ENCODE results near the gene MRPS31.
A peak's percentile ranks its signal among the peaks of the same experiment; 100 is the strongest.
"Not testable (repeated sequence)": the region's sequence is repeated elsewhere in the genome, so short reads cannot be mapped to it uniquely, and the experiment has no call there.

MRPS31 gene

DNA sequence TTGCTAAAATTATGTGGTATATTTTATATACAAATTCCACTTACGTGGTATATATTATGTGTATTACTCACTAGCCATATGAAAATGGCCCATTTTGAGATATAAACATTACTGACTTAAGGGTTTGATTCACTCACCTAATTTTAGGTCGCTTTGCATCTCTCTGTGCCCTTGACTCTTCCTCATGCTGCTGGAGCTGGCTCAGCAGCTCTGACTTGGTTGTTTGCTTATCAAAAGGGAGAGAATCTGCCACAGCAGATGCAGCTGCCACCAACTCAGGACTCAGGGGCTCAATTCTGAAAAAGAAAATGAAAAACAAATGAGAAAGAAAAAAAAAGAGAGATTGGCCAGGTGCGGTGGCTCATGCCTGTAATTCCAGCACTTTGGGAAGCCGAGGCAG is 12.2 kb downstream of the MRPS31 start:
- DNase-seq = no peak

DNA sequence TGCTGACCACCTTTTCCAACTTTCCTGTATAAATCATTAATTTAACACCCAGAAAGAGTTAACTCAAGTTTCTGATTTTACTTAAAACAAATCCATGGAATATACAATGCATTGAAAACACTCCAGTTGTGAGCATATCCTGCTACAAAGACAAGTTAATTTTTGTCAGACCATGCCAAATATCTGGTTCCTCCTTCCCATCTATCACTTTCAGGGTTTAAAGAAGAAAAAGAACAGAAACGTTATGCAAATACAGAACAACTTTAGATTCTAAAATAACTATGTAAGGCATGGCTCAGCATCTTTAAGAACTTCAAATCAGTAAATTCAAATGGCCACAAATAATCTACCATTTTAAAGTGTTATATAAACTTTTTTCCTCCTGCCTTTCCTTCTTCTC is 14.9 kb downstream of the MRPS31 start:
- DNase-seq = no peak

DNA sequence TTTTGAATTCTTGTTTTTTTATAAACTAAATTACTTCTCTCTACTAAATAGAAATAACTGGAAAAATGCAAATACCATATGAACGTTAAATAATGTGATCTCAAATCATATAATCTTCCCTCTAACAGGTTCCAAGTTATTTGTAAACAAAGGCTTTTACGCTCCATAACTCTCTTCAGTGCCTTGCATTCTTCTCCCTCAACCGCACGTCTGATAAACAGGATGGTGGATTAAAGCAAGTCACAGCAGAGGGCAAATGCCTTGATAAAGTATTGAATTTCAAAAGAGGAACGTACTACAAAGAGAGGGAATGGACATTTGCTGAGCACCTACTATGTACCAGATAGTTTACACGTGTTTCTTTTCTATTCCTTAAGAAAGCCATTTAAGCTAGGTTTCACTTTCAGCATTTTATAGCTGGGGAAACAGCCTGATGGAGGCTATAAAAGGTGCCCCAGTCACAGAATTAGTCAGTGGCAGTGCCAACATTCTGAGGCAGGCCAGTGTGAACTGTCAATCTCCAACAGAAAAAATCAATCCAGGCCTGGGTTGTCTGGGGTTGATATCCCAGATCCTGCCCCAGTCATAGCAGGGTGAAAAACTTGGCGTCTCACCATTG is 15.8 kb downstream of the MRPS31 start:
- DNase-seq = no peak

DNA sequence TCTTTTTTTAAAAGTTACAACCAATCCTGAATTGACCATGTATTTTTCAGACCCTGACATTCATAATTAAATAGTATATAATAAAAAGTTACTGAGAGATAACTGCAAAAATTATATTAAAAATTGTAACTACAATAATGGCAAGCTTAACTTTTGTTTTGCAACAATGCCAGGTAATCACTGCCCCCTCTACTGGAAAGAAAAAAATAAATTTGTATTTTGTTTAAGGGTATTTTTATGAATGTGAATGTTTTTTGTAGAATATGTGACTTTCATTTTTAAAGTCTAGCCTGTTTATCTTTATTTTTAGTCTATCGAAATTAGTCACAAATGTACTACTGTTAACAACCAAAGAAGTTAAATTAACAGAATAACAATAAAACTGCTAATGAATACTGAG is 21.7 kb downstream of the MRPS31 start:
- no peak for DNase-seq

DNA sequence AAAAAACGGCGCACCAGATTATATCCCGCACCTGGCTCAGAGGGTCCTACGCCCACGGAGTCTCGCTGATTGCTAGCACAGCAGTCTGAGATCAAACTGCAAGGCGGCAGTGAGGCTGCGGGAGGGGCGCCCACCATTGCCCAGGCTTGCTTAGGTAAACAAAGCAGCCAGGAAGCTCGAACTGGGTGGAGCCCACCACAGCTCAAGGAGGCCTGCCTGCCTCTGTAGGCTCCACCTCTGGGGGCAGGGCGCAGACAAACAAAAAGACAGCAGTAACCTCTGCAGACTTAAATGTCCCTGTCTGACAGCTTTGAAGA is 35.8 kb downstream of the MRPS31 start:
- not testable (repeated sequence) for DNase-seq

DNA sequence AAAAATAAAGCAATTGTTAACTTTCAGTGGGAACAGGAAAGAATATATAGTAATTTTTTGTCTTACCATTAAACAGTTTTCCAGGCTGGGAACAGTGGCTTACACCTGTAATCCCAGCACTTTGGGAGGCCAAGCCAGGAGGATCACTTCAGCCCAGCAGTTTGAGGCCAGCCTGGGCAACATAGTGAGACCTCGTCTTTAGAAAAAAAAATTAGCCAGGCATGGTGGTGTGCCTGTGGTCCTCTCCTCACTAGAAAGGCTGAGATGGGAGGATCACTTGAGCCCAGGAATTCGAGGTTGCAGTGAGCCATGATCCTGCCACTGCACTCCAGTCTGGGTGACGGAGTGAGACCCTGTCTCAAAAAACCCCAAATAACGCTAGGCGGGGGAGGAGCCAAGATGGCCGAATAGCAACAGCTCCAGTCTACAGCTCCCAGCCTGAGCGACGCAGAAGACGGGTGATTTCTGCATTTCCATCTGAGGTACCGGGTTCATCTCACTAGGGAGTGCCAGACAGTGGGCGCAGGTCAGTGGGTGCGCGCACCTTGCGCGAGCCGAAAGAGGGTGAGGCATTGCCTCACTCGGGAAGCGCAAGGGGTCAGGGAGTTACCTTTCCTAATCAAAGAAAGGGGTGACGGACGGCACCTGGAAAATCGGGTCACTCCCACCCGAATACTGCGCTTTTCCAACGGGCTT is 36.3 kb downstream of the MRPS31 start:
- DNase-seq = not testable (repeated sequence)

DNA sequence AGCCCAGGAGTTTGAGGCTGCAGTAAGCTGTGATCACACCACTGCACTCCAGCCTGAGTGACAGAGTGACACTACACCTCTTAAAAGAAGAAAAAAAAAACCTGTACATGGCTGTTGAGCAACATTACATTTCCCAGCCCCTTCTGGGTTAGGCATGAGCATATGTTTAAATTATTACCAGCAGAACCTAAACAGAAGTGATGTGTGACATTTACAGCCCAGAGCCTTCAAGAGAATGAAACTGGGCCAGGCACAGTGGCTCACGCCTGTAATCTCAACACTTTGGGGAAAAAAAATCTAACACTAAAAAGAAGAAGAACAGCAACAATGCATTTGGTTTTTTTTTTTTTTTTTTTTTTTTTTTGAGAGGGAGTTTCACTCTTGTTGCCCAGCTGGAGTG is 38.3 kb downstream of the MRPS31 start:
- no peak for DNase-seq

DNA sequence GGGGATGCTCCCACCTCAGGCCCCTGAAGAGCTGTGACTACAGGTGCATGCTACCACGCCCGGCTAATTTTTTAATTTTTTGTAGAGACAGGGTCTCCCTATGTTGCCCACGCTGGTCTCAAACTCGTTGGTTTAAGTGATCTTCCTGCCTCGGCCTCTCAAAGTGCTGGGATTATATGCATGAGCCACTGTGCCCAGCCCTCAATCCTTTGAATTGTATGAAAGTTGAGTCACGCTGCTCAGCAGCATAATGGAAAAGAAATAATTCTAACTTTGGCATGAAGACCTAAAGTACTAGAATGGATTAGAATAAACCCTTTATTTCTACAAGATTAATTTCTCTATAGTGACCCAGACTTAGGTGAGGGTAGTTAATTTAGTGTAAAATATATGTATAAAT is 42.4 kb downstream of the MRPS31 start:
- DNase-seq = no peak

DNA sequence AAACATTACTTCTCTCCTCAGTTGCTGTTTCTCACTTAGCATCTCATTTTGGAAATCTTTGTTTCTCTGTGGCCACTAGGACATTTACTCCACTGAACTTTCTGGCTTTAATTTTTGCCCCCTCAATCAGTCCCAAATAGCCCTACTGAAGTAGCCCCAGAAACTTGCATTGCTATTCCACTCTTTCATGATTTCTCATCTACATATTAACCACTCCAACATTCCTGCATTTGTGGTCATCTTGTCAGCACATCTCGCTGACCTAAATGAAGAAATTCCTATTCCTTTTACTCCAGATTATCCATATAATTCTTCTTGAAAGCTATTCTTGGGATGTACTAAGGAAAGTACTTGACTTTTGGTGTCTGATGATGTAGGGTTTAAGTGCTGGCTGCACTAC is 56.6 kb downstream of the MRPS31 start:
- DNase-seq = not testable (repeated sequence)

DNA sequence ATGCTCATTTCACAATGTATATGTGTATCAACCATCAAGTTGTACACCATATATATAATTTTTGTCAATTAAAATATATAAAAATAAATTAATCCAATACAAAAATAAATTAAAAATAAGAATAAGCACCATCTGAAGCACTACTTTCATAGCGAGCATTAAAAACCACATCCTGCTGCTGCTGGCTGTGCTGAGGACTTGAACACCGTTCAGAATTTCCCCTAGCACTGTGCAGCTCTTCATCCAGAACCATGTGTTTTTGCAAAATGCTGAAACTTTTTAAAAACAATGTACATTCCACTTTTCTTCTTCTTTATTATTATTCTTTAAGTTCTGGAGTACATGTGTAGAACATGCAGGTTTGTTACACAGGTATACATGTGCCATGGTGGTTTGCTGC is 64.6 kb downstream of the MRPS31 start:
- DNase-seq = no peak

DNA sequence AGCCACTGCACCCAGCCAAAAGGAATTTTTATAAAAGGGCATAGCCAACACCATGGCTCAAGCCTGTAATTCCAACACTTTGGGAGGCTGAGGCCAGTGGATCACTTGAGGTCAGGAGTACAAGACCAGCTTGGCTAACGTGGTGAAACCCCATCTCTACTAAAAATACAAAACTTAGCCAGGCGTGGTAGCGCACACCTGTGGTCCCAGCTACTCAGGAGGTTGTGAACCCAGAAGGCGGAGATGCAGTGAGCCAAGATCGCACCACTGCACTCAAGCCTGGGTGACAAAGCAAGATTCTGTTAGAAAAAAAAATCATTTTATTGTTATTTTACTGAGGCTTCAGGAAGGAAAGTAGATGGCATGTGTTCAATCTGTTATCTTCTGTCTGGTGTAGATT is 73.3 kb downstream of the MRPS31 start:
- DNase-seq = no peak

DNA sequence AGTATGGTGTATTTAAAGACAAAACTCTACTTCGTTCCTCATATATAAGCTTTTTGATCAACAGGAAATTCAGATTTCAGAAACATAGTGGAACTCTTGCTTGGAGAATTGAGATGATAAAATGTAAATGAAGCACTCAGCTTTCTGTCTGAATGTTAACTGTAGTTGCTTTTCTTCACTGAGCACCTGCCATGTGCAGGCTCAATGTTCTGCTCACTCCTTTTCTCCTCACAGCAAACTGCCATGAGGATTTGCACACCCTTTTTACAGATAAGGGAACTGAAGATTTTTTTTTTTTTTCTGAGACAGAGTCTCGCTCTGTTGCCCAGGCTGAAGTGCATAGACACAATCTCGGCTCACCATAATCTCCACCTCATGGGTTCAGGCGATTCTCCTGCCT is 76.6 kb downstream of the MRPS31 start:
- no peak for DNase-seq

DNA sequence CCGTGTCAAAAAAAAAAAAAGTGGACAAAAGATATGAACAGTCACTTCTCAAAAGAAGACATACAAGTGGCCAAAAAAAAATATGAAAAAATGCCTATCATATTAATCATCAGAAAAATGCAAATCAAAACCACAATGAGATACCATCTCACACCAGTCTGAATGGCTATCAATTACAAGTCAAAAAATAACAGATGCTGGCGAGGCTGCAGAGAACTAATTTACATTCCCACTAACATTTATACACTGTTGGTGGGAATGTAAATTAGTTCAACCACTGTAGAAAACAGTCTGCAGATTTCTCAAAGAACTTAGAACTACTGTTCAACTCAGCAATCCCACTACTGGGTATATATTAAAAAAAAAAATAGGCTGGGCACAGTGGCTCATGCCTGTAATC is 78.0 kb downstream of the MRPS31 start:
- no peak for DNase-seq

DNA sequence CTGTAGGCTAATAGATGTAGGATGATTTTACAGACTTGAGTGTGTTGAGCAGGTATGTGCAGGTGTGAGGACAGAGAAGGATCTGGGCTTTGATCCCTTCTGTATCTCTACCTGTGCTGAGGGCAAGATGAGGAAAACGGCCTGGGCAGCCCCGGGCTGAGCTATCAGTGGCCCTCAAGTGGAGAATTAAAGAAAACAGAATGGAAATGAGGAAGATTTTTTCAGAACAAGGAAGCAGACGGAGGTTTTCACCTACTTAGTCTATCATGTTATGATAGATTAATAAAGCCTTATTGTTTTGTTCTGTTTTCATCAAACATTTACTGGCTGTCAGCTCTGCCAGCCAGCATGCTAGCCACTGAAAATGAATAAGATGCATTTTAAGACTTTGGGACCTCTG is 82.2 kb downstream of the MRPS31 start:
- no peak for DNase-seq

DNA sequence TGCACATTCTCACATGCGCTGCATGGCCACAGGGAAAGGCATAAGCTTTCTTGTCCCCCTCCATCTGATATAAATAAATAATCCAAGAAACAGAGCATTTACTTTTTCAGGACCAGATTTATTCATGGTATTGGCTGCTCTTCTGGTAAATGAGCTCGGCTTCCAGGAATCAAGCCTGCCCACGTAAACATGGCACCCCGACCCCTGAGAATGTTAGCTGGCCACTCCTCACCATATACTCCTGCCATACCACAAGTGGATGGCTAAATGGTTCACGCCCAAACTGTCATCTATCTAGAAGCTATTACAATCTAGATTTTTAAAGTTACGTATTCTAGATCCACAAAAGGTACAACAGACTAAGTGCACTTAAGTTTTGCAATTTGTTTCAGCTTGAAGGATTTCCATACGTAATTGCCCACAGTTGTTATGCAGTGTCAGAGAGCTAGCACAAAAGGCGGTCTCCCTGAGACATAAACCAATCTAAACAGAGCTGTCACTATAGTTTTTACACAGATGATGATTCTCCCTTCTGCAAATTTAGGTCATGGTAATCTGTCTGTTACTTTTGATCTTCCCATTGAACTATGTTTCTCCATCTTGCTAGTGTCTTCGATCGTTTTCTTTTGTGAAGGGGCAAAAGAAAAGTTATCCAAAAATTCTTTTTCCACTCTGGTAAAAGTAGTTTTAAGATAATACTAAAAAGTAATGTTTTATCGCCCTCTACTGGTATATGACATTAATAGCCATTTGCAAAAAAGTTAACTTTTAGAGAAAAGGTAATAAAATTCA is 88.3 kb downstream of the MRPS31 start:
- DNase-seq = peak in 2 of 4 experiments; percentile 69 to 87

DNA sequence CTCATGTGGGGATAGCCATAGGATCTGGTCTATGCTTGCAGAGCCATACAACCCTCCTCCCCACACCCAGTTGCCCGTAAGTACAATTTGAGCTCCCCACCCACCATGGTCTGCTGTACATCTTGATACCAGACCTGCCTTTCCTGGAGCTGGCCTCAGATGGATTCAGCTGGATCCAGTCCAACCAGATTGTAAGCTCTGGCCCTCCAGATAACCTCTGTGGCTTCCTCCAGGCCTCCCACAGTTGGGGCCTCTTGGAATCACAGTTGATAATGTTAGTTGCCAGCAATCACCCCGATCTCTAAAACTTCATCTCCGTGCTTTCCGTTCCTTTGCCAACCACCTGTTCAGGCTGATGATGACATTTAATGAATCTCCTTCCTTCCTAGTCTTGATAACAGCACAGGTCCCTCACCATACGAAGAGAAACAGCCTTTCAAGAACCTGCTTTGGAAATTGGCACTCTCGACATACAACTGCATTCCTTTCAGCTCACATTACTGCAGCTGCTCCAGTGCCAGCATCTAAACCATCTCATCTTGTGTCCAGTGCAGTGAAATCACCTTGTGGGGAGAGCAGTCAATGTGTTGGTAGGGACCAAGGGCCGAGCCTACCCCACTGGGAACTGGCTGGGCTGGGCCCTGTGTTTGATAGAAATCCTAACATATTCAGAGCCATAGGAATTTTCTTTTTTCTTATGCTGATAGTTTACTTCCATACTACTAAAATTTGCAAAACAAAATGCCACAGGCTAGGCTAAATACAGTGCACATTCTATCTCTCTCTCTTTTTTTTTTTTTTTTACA is 89.4 kb downstream of the MRPS31 start:
- DNase-seq = no peak

DNA sequence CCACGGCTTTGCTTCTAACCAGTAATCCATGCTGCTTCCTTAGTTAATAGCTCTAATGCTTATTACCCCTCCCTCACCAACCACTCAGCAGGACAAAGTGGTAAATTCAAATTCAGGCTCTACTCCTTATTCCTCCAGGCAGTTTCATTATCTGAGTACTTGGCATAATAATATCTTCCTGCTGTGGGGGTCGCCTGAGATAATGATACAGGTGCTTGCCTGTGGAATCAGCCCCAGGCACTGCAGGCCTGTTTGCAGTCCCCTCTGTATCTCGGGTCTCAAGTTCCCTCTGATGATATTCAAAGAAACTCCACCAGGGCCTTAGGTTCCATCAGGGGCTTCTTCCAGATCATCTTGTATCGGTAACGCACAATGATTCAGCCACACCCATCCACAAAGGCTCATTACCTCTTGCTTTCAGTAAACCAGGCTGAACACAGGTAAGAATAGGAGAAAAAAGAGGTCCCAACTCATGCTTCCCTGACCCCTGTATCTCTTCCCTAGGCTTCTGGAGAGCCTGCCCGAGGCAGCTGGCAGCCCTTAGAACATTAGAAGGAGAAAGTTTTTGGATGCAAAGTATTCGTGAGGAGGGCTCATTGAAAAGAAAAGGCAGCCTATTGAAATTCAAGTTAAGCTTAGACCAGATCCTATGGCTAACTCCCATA is 90.2 kb downstream of the MRPS31 start:
- DNase-seq = no peak

DNA sequence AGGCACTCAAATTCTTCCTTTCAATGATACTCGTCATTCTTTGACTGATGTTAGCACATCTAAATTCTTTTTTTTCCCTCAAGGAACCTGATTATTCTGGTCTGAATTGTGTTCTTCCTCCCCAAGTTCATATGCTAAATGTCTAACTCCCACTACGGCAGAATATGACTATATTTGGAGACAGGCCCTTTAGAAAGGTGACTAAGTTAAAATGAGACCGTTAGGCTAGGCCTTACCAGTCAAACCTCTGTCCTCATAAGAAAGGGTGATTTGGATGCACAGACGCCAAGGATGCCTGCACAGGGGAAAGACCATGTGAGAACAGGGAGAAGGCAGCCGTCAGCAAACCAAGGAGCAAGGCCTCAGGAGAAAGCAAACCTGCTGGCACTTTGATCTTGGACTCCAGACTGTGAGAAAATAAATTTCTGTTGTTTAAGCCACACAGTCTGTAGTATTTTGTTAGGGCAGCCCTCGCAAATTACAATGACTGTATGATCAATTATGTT is 91.5 kb downstream of the MRPS31 start:
- DNase-seq = no peak
